Esophagus (tissue), 2 donors: ENCODE data around the gene TTLL9. TPM values are rescaled to one million over a fixed set of nuclear protein-coding genes. Genes with fewer than 3 reads are reported as not detected.

ENCODE experiments used
- H3K27ac ChIP-seq, 2 donors: one replicate each; pipeline ENCODE4 v1.5.1; 2013; ENCODE audit warnings: low read depth in 2 of 2, mild to moderate bottlenecking in 2 of 2, inconsistent platforms in 1 of 2, low read length in 1 of 2, moderate library complexity in 1 of 2
- H3K27me3 ChIP-seq, 2 donors: one replicate each; pipeline ENCODE4 v1.6.1; 2013; ENCODE audit warnings: low read length in 2 of 2, control low read depth in 1 of 2, mild to moderate bottlenecking in 1 of 2; ENCODE audit not compliant: insufficient read depth in 2 of 2, control insufficient read depth in 1 of 2
- H3K36me3 ChIP-seq, 2 donors: one replicate each; pipeline ENCODE4 v1.6.1; 2013; ENCODE audit warnings: low read length in 1 of 2; ENCODE audit not compliant: control insufficient read depth in 2 of 2, insufficient read depth in 2 of 2
- H3K4me1 ChIP-seq, 2 donors: one replicate each; pipeline ENCODE4 v1.6.1; 2013; ENCODE audit warnings: low read length in 1 of 2; ENCODE audit not compliant: control insufficient read depth in 2 of 2, insufficient read depth in 2 of 2
- H3K4me3 ChIP-seq, 2 donors: one replicate each; pipeline ENCODE4 v1.5.1; 2013; ENCODE audit warnings: low read length in 2 of 2, mild to moderate bottlenecking in 2 of 2, low read depth in 1 of 2, moderate library complexity in 1 of 2
- H3K9me3 ChIP-seq, 2 donors: one replicate each; pipeline ENCODE4 v1.6.1; 2013; ENCODE audit warnings: mild to moderate bottlenecking in 2 of 2, low read depth in 1 of 2, low read length in 1 of 2, moderate library complexity in 1 of 2; ENCODE audit not compliant: control insufficient read depth in 2 of 2, insufficient read depth in 1 of 2
- WGBS, 2 donors: extraction: QIAGEN DNeasy Blood & Tissue Kit; methylation state at CpG; one replicate each; pipeline ENCODE4 v1.1.7; 2013; 5-methylcytosine and 5-hydroxymethylcytosine counted together
- polyA plus RNA-seq, 2 donors: library from polyadenylated mRNA; stranded (reverse); fragments of 200-250 nt; gene quantifications; one replicate each; pipeline ENCODE4 v1.2.3, GENCODE V29; 2013
- donor health status: healthy with polysubstance abuse.
- donor health status: Bipolar disorder and iron deficiency.

Gene TTLL9, protein sequence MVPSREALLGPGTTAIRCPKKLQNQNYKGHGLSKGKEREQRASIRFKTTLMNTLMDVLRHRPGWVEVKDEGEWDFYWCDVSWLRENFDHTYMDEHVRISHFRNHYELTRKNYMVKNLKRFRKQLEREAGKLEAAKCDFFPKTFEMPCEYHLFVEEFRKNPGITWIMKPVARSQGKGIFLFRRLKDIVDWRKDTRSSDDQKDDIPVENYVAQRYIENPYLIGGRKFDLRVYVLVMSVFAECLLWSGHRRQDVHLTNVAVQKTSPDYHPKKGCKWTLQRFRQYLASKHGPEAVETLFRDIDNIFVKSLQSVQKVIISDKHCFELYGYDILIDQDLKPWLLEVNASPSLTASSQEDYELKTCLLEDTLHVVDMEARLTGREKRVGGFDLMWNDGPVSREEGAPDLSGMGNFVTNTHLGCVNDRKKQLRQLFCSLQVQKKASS
- polyA plus RNA-seq, result under 1 TPM; 0.12 to 0.14 TPM

DNA sequence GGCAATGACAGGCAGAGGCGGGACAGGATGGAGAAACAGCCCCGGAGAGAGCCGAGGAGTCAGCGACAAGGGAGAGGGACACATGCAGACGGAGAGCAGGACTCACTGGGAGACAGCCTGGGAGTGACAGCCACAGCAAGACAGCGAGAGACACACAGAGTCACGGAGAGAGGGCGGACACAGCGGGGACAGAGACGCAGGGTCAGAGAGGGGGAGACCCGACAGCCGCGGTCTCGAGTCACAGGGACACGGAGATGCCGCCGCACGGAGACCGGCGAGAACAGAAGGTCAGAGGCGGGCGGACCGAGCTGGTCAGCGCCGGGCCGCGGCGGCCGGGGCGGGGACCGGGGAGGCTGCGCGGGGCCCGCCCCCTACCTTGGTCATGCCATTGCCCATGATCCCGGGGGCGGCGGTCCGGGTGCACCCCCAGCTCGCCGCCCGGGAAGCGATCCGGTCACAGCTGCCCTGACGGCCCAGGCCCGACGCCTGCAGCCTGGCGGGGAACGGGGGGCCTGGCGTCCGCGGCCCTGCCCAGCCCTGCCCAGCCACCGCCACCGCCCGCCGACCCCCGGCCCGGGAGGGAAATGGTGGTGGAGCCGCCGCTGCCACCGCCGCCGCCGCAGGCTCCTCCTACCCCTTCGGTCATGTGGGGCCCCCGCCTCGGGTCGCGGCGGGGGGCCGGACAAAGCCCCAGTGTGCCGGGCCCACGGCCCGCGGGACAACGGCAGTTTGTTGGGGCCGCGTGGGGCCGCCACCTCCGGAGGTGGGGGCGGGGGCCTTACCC lies at the start of gene TTLL9, which contains the start of gene DUSP15:
Gene TTLL9 (plus strand): TSS at position 693 of the 784 bp plus-strand sequence. CDS start 493 bp downstream, outside the sequence.
Gene DUSP15 (minus strand): TSS at position 586 of the 784 bp plus-strand sequence. CDS start 190 bp downstream, at position 396.
- no peaks in the 10 kb centered on the region for H3K27me3 ChIP-seq
- H3K27ac ChIP-seq, result peak within 1 kb of the TSS in 1 of 2 donors; percentile 30
- peak within 1 kb of the TSS; percentile 52 to 53 for H3K4me3 ChIP-seq
- no peaks in the 10 kb centered on the region for H3K4me1 ChIP-seq
- 1% methylated on average over 74 to 80 of the region's 80 CpGs for WGBS, 2 donors
- H3K9me3 ChIP-seq, result no peaks in the 10 kb centered on the region
- H3K36me3 ChIP-seq, result no peaks in the 10 kb centered on the region

GRCh38 chr20:31821427-31821826 lies 49.0 kb upstream of the TTLL9 start:
- no peaks in the 10 kb centered on the region for H3K27me3 ChIP-seq
- H3K4me3 ChIP-seq, result no peak overlapping the region
- no peaks in the 10 kb centered on the region for H3K4me1 ChIP-seq
- WGBS, 2 donors, result 56 to 59% methylated on average over 5 of the region's 5 CpGs
- H3K36me3 ChIP-seq, result no peaks in the 10 kb centered on the region
- H3K9me3 ChIP-seq, result no peaks in the 10 kb centered on the region
- H3K27ac ChIP-seq, result no peak overlapping the region

GRCh38 chr20:31822421-31823330 lies 47.8 kb upstream of the TTLL9 start:
- no peaks in the 10 kb centered on the region for H3K4me1 ChIP-seq
- H3K27ac ChIP-seq, result no peak overlapping the region
- H3K27me3 ChIP-seq, result no peaks in the 10 kb centered on the region
- H3K36me3 ChIP-seq, result no peaks in the 10 kb centered on the region
- H3K4me3 ChIP-seq, result no peak overlapping the region
- no peaks in the 10 kb centered on the region for H3K9me3 ChIP-seq
- WGBS, 2 donors, result 4 to 5% methylated on average over 27 to 29 of the region's 29 CpGs

DNA sequence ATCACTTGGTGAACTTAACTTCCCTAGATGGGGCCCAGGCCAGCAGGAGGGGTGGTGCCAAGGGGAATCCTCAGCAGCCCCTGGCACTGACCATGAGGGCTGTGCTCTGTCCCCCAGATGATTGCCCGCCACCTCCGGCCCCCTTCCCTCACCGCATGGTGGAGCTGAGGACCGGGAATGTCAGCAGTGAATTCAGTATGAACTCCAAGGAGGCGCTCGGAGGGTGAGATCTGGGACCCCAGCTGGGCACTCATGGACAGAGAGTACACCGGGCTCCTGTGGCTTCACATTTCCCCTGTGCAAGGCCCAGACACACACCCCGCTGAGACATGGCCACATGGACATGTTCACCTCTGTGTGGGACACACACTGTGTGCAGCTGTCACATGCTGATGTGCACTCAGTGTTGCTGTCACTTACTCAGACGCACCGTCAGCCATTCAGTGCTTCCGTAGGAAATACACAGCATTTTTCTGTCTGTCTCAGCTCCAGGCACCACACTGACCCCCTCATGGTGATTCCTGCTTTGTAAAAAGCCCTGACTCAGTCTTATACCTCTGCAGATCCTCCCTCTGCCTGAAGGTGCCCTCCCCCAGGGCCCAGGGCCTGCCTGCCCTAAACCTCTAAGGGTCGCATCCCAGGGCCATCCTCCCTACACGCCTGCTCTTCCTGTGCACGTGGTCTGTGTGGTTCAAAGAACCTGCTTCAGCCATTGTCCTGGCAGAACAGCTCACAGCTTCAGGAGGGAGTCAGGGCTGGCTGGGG lies 46.9 kb upstream of the TTLL9 start:
- Histone ChIP-seq H3K9me3 (no peaks in the 10 kb centered on the region), H3K4me3 (no peak overlapping the region), H3K27me3 (no peaks in the 10 kb centered on the region), H3K27ac (no peak overlapping the region), H3K4me1 (no peaks in the 10 kb centered on the region), H3K36me3 (no peaks in the 10 kb centered on the region)
- WGBS, 2 donors, result 68 to 69% methylated on average over 14 of the region's 14 CpGs

DNA sequence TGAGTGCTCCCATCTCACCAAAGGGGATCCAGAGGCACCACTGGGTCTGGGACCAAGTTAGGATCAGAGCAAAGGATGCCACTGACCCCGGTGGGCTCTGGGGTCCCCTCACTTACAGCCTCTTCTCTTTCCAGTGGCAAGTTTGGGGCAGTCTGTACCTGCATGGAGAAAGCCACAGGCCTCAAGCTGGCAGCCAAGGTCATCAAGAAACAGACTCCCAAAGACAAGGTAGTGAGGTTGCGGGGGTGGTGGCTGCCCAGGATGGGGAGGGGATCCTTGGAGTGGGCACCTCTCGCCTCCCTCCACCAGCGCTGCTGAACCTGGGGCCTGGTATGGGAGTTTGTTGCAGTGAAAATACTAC lies 46.3 kb upstream of the TTLL9 start:
- Histone ChIP-seq H3K27ac (no peak overlapping the region), H3K36me3 (no peaks in the 10 kb centered on the region), H3K27me3 (no peaks in the 10 kb centered on the region), H3K4me3 (no peak overlapping the region), H3K4me1 (no peaks in the 10 kb centered on the region), H3K9me3 (no peaks in the 10 kb centered on the region)
- 82 to 92% methylated on average over 4 of the region's 4 CpGs for WGBS, 2 donors

- H3K4me3 ChIP-seq, result no peak overlapping the region
- WGBS, 2 donors, result 75 to 76% methylated on average over 14 of the region's 14 CpGs
- no peaks in the 10 kb centered on the region for H3K27me3 ChIP-seq
- no peaks in the 10 kb centered on the region for H3K36me3 ChIP-seq
- no peaks in the 10 kb centered on the region for H3K4me1 ChIP-seq
- H3K9me3 ChIP-seq, result no peaks in the 10 kb centered on the region
- H3K27ac ChIP-seq, result no peak overlapping the region
Measured at GRCh38 chr20:31824554-31825313, 45.7 kb upstream of the TTLL9 start.

- H3K27me3 ChIP-seq, result no peaks in the 10 kb centered on the region
- H3K9me3 ChIP-seq, result no peaks in the 10 kb centered on the region
- 87 to 89% methylated on average over 5 of the region's 5 CpGs for WGBS, 2 donors
- no peaks in the 10 kb centered on the region for H3K4me1 ChIP-seq
- H3K36me3 ChIP-seq, result no peaks in the 10 kb centered on the region
- H3K27ac ChIP-seq, result no peak overlapping the region
- H3K4me3 ChIP-seq, result no peak overlapping the region
Measured at GRCh38 chr20:31826074-31826473, 44.4 kb upstream of the TTLL9 start.

- Histone ChIP-seq H3K36me3 (no peaks in the 10 kb centered on the region), H3K27ac (no peak overlapping the region), H3K4me1 (no peaks in the 10 kb centered on the region), H3K4me3 (no peak overlapping the region), H3K27me3 (no peaks in the 10 kb centered on the region), H3K9me3 (no peaks in the 10 kb centered on the region)
- 69% methylated on average over 2 of the region's 2 CpGs for whole genome bisulfite sequencing, 2 donors
Measured at GRCh38 chr20:31827059-31827458, 43.4 kb upstream of the TTLL9 start.
